Measurements from ENCODE around the gene ADAMTS16. TPM values are rescaled to one million over a fixed set of nuclear protein-coding genes. Genes with fewer than 3 reads are reported as not detected.
A peak's percentile ranks its signal among the peaks of the same experiment; 100 is the strongest.

The ADAMTS16 gene
- total RNA-seq, 6 experiments from 2014 or later = 0.26 to 0.70 (median 0.50) TPM; not detected in 1

DNA sequence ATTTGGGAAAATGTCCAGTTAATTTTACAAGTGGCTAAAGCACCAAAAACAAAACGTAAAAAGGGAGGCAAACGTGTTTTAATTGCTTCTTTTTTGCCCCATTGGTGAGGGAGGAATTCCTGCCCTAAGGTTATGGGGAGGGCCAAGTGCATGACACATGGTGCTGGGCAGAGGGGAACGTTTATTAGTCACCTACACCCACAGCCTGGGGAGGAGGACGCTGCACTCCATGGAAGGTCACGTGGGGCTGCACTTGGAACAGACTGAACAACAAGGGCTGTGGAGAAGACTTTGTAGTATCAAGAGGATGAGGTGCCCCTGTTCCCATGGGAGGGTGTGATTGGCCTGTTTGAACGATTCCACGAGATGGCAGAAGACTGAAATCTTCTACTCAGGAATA lies 13.7 kb upstream of the ADAMTS16 start:
- H3K9me3 Mint-ChIP-seq = peaks cover 4% of the 10 kb centered on the region; the same call in 1 of the 2 replicates

DNA sequence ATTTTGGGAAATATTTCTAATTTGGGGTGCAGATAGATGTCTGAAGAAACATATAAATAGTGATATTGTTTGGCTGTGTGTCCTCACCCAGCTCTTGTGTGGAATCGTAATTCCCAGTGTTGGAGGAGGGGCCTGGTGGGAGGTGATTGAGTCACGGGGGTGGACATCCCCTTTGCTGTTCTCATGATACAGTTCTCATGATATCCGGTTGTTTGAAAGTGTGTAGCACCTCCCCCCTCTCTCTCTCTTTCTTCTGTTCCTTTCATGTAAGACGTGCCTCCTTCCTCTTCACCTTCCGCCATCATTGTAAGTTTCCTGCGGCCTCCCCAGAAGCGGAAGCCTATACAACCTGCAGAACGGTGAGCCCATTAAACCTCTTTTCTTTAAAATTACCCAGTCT lies 11.4 kb upstream of the ADAMTS16 start:
- Mint-ChIP-seq H3K36me3 (ENCODE audit: low read depth) (no peaks in the 10 kb centered on the region), H3K27ac (no peak overlapping the region), H3K4me3 (no peak overlapping the region), H3K4me1 (ENCODE audit: low read depth) (peaks cover 12% of the 10 kb centered on the region), H3K9me3 (peaks cover 4% of the 10 kb centered on the region; the same call in 1 of the 2 replicates), H3K27me3 (ENCODE audit: insufficient read depth) (no peaks in the 10 kb centered on the region; the same call in none of the 2 replicates)
- no peak for DNase-seq
- TF ChIP-seq, protein P1, sequence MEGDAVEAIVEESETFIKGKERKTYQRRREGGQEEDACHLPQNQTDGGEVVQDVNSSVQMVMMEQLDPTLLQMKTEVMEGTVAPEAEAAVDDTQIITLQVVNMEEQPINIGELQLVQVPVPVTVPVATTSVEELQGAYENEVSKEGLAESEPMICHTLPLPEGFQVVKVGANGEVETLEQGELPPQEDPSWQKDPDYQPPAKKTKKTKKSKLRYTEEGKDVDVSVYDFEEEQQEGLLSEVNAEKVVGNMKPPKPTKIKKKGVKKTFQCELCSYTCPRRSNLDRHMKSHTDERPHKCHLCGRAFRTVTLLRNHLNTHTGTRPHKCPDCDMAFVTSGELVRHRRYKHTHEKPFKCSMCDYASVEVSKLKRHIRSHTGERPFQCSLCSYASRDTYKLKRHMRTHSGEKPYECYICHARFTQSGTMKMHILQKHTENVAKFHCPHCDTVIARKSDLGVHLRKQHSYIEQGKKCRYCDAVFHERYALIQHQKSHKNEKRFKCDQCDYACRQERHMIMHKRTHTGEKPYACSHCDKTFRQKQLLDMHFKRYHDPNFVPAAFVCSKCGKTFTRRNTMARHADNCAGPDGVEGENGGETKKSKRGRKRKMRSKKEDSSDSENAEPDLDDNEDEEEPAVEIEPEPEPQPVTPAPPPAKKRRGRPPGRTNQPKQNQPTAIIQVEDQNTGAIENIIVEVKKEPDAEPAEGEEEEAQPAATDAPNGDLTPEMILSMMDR (IDR thresholded peaks at IDR 0.05) = no peak

More for the DNA sequence above, 13.7 kb upstream of the ADAMTS16 start:
- Mint-ChIP-seq H3K4me3 (peak overlapping the region; percentile 12; the same call in 1 of the 2 replicates), H3K27ac (no peak overlapping the region; the same call in 1 of the 2 replicates), H3K36me3 (ENCODE audit: low read depth) (no peaks in the 10 kb centered on the region), H3K4me1 (ENCODE audit: low read depth) (peaks cover 12% of the 10 kb centered on the region), H3K27me3 (ENCODE audit: insufficient read depth) (no peaks in the 10 kb centered on the region; the same call in 1 of the 2 replicates)
- peak; percentile 57 for DNase-seq
- TF ChIP-seq, protein P1 (IDR thresholded peaks at IDR 0.05) = no peak

DNA sequence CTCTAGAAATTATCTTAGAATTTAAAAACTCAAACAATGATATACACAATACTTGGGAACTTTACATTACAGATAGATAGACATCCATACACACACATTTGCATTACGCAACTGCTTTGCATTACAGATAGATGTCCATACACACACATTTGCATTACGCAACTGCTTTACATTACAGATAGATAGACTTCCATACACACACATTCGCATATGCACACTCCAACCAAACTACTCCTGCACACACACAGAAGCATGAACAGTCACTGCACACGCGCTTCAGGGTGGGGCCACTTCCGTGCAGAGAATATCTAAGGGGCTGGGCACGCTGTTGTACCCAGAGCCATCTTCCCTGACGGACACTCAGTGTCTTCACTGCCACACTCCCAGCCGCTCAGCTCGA lies 7.9 kb upstream of the ADAMTS16 start:
- TF ChIP-seq, protein P1 (IDR thresholded peaks at IDR 0.05) = no peak
- H3K4me1 Mint-ChIP-seq (ENCODE audit: low read depth) = peaks cover 7% of the 10 kb centered on the region; the same call in 1 of the 2 replicates
- no peak overlapping the region for H3K4me3 Mint-ChIP-seq

DNA sequence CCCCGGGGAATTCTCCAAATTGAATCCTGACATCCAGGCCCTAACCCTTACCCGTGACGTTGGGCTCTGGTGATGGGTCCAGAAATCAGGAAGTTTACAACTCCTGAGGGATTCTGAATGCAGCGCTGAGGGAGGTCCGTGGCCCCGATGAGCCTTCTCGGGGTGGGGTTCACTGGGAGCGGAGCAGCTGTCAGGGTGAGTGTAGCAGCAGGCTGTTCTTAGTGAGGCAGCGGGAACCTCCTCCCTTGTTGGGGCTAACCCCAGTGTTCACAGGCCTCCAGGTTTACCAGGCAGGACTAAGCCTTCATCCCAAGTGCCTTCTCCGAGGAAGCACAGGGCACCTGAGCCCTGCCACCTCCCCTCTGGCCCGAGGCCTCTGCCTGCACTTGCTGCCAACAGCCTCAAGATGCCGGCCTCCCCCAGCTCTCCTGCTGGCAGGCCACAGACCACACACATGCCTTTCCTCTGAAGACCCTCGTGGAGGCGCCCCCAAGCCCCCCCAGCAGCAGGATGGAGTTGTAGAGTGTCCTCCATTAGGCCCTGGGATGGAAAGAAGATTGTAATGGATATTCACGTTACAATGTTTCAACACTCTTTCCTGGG lies 7.3 kb upstream of the ADAMTS16 start:
- no peaks in the 10 kb centered on the region for H3K9me3 Mint-ChIP-seq
- peaks cover 7% of the 10 kb centered on the region; the same call in 1 of the 2 replicates for H3K4me1 Mint-ChIP-seq (ENCODE audit: low read depth)
- no peak overlapping the region for H3K27ac Mint-ChIP-seq

More for the DNA sequence above, 7.9 kb upstream of the ADAMTS16 start:
- H3K9me3 Mint-ChIP-seq = no peaks in the 10 kb centered on the region
- no peaks in the 10 kb centered on the region for H3K36me3 Mint-ChIP-seq (ENCODE audit: low read depth)
- H3K27ac Mint-ChIP-seq = no peak overlapping the region
- no peaks in the 10 kb centered on the region; the same call in none of the 2 replicates for H3K27me3 Mint-ChIP-seq (ENCODE audit: insufficient read depth)
- no peak for DNase-seq

DNA sequence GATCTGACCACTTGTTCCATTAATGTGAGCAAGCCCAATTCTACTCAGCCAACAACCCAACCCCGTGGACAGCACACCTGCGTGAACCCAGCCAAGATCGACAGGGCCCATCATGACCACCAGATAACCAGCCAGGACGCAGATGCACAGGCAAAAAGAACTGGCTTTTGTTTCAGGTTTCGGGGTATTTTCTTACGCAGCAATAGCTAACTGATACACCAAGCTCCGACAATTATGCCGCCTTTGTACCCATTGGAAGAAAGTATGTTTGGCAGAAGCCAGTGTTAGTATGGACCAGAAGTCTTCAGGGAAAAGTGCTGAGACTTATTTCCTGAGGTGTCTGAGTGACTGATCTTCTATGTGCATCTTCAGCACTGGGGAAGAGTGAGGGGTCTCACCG lies 6.0 kb upstream of the ADAMTS16 start:
- no peak overlapping the region for H3K27ac Mint-ChIP-seq
- H3K9me3 Mint-ChIP-seq = peaks cover 4% of the 10 kb centered on the region; the same call in 1 of the 2 replicates
- no peaks in the 10 kb centered on the region for H3K36me3 Mint-ChIP-seq (ENCODE audit: low read depth)
- peaks cover 7% of the 10 kb centered on the region; the same call in 1 of the 2 replicates for H3K4me1 Mint-ChIP-seq (ENCODE audit: low read depth)
- H3K27me3 Mint-ChIP-seq (ENCODE audit: insufficient read depth) = peaks cover 1% of the 10 kb centered on the region
- no peak overlapping the region for H3K4me3 Mint-ChIP-seq
- TF ChIP-seq, protein P1 (IDR thresholded peaks at IDR 0.05) = no peak
- no peak for DNase-seq

More for the DNA sequence above, 7.3 kb upstream of the ADAMTS16 start:
- H3K27me3 Mint-ChIP-seq (ENCODE audit: insufficient read depth) = no peaks in the 10 kb centered on the region; the same call in none of the 2 replicates
- H3K4me3 Mint-ChIP-seq = no peak overlapping the region
- DNase-seq = no peak
- H3K36me3 Mint-ChIP-seq (ENCODE audit: low read depth) = no peaks in the 10 kb centered on the region
- TF ChIP-seq, protein P1 (IDR thresholded peaks at IDR 0.05) = no peak
